Activated CD8-positive, alpha-beta memory T cell treated with anti-CD3 and anti-CD28 coated beads for 48 hours (primary cell): ENCODE measurements around the gene SPTAN1.

Experiments used
- DNase-seq, 3 experiments: peaks; one replicate each; pipeline ENCODE4 v3.0.0-alpha.2; 2020; ENCODE audit warnings: low read depth in 2 of 3, low spot score in 2 of 3

The SPTAN1 gene

DNA sequence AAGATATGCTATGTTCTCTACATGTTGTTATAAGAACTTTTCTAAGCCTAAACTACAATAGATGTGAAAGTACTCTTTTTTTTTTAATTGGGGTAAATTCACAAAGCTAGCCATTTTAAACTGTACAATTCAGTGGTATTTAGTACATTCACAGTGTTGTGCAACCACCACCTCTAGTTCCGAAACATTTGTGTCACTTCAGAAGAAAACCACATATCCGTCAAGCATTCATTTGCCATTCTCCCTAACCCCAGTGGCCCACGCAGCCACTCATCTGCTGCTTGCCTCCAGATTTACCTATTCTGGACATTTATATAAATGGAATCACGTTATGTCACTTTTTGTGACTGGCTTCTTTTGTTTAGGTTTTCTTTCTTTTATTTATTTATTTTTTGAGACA, 43.1 kb downstream of the SPTAN1 start:
- no peak for DNase-seq

DNA sequence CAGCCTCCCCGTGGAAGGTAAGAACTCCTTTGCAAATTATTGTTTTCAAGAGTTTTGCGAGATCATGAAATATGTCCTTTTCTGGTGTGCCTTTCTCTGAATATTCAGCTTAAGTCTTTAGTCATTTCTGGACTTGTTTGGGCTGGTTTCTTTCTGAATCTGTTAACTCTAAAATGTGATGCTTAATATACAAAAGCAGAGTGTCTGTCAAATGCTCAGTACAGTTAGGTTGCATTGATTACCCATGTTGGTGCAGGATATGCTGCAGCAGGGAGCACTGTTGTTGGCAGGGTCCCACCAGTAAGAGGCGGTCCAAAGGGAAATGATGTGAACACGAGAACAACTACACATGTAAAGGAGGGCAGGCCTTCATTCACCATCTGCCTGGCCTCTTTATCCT, 47.7 kb downstream of the SPTAN1 start:
- DNase-seq: no peak

DNA sequence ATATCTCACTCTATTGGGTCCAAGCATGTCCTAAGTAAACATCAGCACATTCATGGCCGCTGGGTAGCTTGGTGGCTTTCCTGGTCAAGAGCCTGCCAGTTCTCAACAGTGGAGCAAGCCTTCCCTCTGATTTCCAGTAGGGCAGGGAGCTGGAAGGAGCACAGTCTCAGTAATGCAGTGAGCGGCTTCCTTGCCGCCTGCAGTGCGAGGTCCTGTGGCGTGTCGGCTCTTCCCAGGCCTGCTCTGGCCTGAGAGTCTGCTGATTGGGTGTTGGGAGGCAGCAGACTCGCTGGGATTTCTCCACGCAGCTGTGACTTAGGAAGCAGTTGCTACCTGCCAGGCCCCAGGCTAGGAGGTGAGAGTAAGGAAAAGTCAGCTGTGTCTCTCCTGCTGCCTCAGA, 51.3 kb downstream of the SPTAN1 start:
- DNase-seq: no peak

DNA sequence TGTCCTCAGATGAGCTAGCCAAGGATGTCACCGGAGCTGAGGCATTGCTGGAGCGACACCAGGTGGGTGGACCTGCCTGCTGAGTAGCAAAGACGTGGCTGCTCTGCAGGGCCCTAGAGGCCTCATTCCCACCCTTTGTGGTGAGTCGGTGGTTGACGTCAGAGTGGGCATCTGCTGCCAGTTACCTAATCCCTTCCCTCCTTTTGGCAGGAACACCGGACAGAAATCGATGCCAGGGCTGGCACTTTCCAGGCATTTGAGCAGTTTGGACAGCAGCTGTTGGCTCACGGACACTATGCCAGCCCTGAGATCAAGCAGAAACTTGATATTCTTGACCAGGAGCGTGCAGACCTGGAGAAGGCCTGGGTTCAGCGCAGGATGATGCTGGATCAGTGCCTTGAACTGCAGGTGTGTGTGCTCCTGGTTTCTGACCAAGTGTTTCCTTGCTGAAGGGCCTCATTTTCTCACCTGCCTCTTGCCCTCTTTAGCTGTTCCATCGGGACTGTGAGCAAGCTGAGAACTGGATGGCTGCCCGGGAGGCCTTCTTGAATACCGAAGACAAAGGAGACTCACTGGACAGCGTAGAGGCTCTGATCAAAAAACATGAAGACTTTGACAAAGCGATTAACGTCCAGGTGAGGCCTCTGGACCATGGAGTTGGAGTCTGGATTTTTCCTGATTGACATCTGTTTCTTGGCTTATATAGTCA, 55.4 kb downstream of the SPTAN1 start:
- no peak for DNase-seq

DNA sequence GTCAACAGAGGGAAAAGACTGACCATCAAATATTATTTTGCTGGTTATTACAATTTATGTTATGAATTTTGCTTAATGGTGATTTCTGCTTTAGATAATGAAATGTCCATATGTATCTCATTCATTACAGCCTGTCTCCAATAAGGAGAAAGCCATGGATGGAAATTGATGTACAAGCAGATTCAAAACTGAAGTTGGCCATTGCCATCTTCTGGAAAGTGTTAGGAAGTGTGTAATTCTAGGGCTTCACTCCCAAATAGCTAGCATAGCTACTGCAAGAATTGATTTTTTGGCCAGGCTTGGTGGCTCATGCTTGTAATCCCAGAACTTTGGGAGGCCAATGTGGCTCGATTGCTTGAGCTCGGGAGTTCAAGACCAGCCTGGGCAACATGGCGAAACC, 58.5 kb downstream of the SPTAN1 start:
- no peak for DNase-seq

DNA sequence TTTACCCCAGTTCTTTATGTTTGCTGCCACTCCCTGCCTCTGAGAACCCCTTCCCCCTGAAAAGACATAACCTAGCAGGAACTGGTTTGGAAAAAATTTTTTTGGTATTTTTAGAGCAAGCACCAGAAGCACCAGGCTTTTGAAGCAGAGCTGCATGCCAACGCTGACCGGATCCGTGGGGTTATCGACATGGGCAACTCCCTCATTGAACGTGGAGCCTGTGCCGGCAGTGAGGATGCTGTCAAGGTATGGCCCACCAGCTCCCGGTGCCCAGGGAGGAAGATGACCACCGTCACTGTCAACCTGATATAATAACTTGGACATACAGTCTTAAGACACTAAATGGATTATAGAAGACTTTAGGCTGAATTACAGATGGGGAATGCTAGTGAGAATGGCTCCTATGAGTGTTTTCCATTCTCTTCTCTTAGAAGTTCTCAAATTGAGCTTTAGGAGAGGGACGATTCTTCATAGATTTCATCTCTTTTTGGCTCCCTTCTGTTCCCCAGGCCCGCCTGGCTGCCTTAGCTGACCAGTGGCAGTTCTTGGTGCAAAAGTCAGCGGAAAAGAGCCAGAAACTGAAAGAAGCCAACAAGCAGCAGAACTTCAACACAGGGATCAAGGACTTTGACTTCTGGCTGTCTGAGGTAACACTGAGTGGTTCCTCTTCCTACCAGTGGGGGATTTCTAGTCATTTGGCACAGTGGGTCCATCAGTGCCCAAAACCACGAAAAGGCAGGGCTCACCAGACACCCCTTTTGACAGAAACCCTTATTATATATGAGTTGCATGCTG, 59.4 kb downstream of the SPTAN1 start:
- DNase-seq: no peak

DNA sequence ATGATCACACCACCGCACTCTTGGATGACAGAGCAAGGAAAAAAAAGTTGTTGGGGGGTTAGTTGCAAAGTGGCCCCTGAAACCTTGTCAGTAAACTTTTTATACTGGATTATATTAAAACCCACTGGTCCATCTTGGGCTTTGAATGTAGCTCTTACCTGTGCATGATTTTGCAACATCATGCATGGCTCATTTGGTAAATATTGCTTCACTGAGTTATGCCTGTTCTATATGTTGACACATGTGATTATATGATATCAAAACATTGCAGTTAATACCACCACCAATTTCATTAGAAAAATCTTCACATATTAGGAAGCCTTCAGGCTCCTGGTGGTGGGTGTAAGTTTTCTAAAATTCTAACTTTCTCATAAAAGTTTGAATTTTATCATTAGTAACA, 62.3 kb downstream of the SPTAN1 start:
- DNase-seq: no peak

DNA sequence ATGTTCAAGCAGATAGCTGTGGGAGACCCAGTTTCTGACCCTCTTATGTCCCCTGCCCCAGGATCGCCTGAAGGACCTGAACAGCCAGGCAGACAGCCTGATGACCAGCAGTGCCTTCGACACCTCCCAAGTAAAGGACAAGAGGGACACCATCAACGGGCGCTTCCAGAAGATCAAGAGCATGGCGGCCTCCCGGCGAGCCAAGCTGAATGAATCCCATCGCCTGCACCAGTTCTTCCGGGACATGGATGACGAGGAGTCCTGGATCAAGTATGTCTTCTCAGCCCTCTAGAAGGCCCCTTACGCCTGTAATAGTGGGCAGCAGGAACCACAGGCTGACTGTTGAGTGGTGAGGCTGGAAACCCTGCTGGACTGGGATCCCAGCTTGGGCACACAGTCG, 63.2 kb downstream of the SPTAN1 start:
- no peak for DNase-seq

DNA sequence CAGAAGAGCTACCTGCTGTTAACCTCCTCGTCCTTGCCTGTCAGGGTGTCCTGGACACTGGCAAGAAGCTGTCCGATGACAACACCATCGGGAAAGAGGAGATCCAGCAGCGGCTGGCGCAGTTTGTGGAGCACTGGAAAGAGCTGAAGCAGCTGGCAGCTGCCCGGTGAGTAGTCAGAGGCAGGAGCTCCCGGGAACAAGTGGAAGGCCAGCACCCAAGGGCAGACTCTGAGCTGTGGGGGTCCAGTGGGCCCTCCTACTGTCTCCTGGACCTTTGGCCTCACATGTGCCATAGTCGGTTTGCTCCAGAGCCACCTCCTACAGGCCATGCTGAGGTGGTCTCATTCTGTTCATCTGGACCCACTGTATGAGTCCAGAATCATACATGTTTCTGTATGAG, 65.6 kb downstream of the SPTAN1 start:
- DNase-seq: no peak

DNA sequence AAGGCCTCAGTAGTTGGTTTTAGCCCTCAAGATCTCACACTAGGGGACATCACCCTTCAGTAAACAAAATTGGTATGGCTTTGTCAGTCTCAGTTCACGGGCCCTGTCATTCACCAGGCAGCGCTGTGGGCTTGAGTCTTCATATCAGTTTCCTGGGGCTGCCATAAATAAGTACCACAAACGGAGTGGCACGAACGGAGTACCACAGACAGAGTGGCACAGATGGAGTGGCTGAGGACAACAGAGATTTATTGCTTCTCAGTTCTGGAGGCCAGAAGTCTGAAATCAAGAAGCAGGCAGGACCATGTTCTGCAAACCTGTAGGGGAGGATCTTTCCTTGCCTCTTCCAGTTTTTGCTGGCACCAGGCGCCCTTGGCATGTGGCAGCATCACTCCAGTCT, 66.7 kb downstream of the SPTAN1 start:
- no peak for DNase-seq

DNA sequence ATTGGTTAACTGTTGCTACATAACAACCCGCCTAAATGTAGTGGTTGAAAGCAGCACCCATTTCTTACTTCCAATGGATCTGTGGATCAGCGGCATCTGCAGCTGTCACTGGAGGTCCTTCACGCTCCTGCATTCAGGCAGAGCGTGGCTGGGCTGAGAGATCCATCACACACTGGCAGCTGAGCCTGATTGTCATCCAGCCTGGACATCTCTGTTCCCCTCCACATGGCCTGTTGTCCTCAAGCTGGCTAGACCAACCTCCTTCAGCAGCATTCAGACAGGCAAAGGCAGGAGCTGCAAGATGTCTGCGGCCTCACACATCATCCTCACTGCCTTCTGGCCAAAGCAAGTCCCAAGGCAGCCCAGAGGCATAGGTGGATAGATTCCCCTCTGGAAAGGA, 67.4 kb downstream of the SPTAN1 start:
- no peak for DNase-seq

DNA sequence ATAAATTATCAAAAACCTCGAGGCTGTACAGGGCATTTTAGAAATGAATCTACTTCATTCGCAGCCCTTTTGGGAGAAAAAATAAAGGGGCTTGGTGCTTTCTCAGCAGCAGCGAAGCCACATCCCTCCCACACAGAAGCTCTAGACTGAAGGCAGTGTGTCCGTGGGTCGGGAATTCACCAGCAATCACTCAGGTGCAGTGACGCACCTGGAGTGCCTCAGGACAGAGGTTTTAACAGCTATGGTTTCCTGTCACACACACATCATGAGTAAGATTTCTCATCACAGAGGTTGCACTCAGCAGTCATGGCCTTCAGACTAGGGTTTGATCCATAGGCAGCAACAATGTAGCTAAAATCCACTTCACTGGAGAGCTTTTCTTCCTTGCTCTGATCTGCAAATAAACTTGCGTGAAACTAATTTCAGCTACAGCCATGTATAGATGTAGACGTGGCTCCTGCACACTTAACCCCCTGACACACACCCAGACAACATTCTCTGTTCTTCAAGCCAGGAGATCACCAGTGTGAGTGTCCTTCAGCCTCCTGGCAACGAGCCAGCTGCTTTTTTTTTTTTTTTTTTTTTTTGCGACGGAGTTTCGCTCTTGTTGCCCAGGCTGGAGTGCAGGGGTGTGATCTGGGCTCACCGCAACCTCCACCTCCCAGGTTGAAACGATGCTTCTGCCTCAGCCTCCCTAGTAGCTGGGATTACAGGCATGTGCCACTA, 69.5 kb downstream of the SPTAN1 start:
- DNase-seq: no peak

DNA sequence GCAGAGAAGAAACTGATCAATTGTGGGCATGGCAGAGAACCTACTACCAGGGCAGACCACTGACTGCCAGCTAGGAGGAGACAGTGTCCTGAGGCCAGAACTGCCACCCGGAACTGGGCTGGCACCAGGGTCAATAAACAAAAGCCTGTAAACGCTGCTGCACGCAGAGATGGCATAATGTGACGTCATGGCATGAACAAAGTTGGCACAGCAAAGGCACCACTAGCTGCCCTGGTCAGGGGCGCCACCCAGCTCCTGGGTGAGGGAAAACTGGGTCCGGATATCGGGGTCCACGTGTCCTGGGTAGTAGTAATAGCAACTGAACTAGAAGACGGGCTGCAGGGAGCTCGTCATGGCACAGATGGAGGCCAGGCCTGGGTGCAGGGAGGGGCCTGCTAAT, 72.2 kb downstream of the SPTAN1 start:
- DNase-seq: no peak

DNA sequence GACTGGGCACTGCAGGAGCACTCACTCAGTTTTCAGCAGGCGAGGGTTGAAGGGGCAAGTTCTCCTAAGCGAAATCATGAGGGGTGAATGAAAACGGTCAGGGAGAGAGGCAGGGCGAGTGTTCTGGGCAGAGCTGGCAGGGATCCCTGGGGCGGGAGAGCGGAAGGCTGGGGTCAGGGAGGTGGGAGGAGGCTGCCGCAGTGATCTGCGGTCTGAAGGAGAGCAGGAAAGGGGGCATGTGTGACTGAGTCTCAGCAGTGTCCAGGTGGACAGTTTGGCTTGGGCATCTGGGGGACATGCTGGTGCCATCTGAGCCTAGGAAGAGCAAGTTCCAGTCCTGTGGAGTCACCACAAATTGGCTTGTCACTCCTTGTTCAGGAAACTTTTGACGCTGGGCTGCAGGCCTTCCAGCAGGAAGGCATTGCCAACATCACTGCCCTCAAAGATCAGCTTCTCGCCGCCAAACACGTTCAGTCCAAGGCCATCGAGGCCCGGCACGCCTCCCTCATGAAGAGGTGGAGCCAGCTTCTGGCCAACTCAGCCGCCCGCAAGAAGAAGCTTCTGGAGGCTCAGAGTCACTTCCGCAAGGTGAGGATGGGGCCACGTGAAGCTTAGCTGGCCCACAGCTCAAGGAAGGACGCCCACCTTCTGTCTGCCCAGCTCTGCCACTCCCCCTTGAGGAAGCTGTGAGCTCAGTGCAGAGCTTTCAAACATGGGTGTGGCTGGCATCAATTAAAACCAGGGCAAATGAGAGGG, 73.2 kb downstream of the SPTAN1 start:
- DNase-seq: no peak

DNA sequence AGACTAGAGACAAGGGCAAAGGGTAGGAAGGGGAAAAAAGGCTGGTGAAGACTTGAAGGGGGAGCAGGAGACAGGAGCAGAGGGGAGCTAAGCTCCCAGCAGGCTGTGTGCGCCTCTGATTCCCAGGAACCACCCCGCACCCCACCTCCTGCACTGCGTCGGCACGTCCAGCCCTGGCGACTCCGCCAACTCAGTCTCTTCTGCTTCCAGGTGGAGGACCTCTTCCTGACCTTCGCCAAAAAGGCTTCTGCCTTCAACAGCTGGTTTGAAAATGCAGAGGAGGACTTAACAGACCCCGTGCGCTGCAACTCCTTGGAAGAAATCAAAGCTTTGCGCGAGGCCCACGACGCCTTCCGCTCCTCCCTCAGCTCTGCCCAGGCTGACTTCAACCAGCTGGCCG, 73.8 kb downstream of the SPTAN1 start:
- no peak for DNase-seq

DNA sequence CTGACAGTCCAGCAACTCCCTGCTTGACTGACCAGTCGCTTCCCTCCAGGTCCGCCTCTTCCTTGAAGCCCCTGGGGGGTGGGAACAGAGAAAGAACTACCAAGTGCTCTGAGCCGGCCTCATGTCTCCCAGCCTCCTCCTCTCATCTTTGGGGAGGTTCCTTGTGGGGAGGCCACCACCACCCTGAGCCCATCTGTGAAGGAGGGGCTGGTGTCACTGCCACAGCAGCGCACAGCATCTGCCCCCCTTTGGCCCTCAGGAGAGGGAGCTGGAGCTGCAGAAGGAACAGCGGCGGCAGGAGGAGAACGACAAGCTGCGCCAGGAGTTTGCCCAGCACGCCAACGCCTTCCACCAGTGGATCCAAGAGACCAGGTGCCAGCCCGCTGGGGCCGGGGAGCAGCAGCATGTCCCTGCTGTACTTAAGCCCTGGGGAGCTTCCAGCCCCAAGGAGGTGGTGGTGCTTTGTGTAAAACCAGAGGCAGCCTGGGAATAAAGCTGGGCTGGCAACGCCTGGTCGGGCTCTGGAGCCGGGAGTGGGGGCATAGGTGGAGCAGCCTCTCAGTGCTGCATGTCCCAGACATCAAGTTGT, 74.8 kb downstream of the SPTAN1 start:
- DNase-seq: no peak

DNA sequence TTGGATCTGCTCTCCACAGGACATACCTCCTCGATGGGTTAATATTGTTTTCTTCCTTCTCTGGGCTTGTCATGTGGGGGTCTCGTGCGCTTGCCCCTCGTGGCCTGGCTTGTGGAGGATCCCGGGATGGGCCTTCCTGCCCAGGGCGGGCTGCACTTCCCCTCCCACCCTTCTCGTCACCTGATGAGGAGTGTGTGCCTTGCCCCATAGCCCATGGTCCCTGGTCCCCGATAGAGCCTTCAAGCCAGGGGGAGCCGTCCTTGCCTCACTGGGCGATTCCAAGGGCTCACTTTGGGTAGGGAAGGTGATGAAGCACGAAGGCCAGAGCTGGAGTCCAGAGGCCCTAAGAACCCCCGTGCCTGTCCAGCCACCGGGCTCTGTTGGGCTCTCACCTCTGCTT, 75.5 kb downstream of the SPTAN1 start:
- no peak for DNase-seq

DNA sequence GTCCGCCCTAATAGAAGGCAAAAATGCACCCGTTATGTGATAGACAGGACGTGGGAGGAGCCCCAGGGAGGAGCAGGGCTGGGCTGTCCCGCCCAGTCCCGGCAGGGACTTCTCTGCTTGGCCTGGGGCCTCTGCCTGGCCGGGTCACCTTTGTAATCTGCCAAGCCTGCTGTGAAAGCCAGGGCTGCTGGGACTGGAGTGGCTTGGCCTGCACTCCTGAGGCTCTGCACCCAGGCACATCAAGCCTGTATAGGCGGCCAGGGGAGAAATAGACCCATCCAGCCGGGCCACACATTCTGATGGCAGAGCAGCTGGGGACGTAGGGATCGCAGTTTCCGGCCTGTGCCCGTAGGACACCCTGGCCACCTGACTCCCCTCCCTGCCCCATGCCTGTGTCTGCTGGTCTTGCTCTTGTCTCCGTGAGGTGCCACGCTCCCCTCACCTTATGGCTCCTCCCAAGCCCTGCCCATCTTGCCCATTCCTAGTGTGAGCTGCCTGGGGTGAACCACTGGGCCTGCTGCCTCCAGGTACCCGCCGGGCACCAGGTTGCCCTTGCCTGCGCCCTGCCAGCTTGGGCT, 76.2 kb downstream of the SPTAN1 start:
- DNase-seq: no peak

DNA sequence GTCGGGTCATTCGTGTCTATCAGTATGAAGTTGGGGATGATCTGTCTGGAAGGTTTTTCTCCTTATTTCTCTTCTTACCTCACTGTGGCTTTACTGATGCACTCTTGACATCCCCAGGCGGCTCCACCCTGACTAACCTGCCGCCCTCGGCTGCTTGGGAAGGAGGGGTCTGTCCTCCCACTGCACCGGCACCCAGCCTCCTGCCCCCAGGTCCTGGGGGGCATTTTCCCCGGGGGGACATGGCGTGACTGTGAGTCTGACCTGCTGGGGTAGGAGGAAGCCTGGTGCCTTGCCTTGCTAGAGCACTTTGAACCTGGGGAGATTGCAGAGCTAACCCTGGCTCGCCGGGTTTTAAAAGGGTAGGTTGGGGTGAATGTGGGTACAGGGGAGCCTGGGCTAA, 76.7 kb downstream of the SPTAN1 start:
- DNase-seq: no peak

DNA sequence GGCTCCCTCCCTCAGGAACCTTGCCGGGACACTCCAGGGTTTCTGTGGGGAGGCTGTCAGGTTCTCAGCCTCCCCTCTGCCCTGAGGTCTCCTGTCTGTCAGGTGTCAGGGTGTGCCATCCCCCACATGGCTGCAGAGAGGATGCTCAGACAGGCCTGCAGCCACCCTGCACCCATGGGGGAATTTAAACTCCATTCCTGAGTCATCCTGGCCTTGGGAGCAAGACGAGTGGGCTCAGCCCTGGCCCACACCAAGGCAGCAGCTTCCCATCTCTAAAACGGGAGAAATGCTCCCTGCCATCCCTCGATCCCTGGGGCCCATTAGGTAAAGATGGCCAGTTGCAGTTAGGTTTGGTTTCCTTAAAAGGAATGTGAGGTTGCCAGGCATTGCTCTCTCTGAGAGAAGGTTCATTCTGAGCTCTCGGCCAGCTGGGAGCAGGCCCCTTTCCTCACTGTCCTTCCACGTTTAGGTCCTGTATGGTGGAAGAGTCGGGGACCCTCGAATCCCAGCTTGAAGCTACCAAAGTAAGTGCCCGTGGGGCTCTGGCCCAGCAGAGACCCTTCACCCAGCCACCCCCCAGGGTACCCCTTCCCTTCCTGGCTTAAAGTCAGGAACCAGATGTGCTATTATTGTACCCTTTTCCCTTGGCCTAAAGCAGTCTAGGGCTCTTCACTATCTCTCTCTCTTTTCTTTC, 77.6 kb downstream of the SPTAN1 start:
- no peak for DNase-seq
